Liver (tissue), 9 donors: ENCODE data around the gene MYBPC3. TPM values are rescaled to one million over a fixed set of nuclear protein-coding genes. Genes with fewer than 3 reads are reported as not detected.

Source experiments
- DNase-seq: peaks from one replicate; pipeline ENCODE4 v3.0.0-alpha.2; 2017; ENCODE audit warnings: low spot score
- H3K27ac ChIP-seq, 2 donors: one replicate each; pipeline ENCODE4 v1.7.0; 2013; ENCODE audit warnings: inconsistent platforms in 2 of 2, low read length in 2 of 2, control low read depth in 1 of 2, low read depth in 1 of 2, mild to moderate bottlenecking in 1 of 2
- H3K27me3 ChIP-seq, 4 donors: one replicate each; pipeline versions ENCODE4 v1.6.1 to v1.7.0; 2013; ENCODE audit warnings: low read length in 3 of 4, inconsistent platforms in 1 of 4, mild to moderate bottlenecking in 1 of 4, moderate library complexity in 1 of 4; ENCODE audit not compliant: control insufficient read depth in 4 of 4, insufficient read depth in 4 of 4
- H3K36me3 ChIP-seq, 4 donors: one replicate each; pipeline versions ENCODE4 v1.6.1 to v1.7.0; 2013; ENCODE audit warnings: low read length in 3 of 4, mild to moderate bottlenecking in 3 of 4, low read depth in 1 of 4, moderate library complexity in 1 of 4; ENCODE audit not compliant: control insufficient read depth in 4 of 4, insufficient read depth in 3 of 4
- H3K4me1 ChIP-seq, 4 donors: one replicate each; pipeline versions ENCODE4 v1.6.1 to v1.7.0; 2013; ENCODE audit warnings: low read length in 3 of 4, mild to moderate bottlenecking in 3 of 4, moderate library complexity in 1 of 4; ENCODE audit not compliant: control insufficient read depth in 4 of 4, insufficient read depth in 4 of 4
- H3K4me3 ChIP-seq, 3 donors: one replicate each; pipeline versions ENCODE4 v1.6.1 to v1.7.0; 2013; ENCODE audit warnings: low read length in 3 of 3, control low read depth in 1 of 3, low read depth in 1 of 3, mild to moderate bottlenecking in 1 of 3
- H3K9ac ChIP-seq, 2 donors: one replicate each; pipeline ENCODE4 v1.7.0; 2013; ENCODE audit warnings: low read length in 2 of 2, mild to moderate bottlenecking in 2 of 2, moderate library complexity in 2 of 2, control low read depth in 1 of 2, low read depth in 1 of 2
- H3K9me3 ChIP-seq, 4 donors: one replicate each; pipeline versions ENCODE4 v1.6.1 to v1.7.0; 2013; ENCODE audit warnings: low read length in 3 of 4; ENCODE audit not compliant: control insufficient read depth in 4 of 4
- EGR1 ChIP-seq, 2 donors: IDR thresholded peaks; 2 replicates each; pipeline ENCODE4 v1.6.1; 2016 to 2018; ENCODE audit warnings: antibody characterized with exemption in 2 of 2, low read depth in 2 of 2
- FOXA1 ChIP-seq: IDR thresholded peaks from 2 replicates; pipeline ENCODE4 v1.6.1; 2016; ENCODE audit warnings: antibody characterized with exemption
- FOXA2 ChIP-seq: IDR thresholded peaks from 2 replicates; pipeline ENCODE4 v1.6.1; 2016; ENCODE audit warnings: antibody characterized with exemption
- GABPA ChIP-seq, 2 donors: IDR thresholded peaks in 1 of 2; conservative IDR thresholded peaks in 1 of 2; 2 replicates each; pipeline ENCODE4 v1.6.1; 2016; ENCODE audit warnings: antibody characterized with exemption in 2 of 2, mild to moderate bottlenecking in 1 of 2, moderate library complexity in 1 of 2
- HNF4A ChIP-seq, 2 donors: conservative IDR thresholded peaks; 2 replicates each; pipeline ENCODE4 v1.6.1; 2016; ENCODE audit warnings: antibody characterized with exemption in 2 of 2, mild to moderate bottlenecking in 2 of 2
- HNF4G ChIP-seq: IDR thresholded peaks from 2 replicates; pipeline ENCODE4 v1.6.1; 2016; ENCODE audit warnings: antibody characterized with exemption
- JUND ChIP-seq, 2 donors: IDR thresholded peaks; 2 replicates each; pipeline ENCODE4 v1.6.1; 2016; ENCODE audit warnings: antibody characterized with exemption in 2 of 2
- NR2F2 ChIP-seq: IDR thresholded peaks from 2 replicates; pipeline ENCODE4 v1.6.1; 2016; ENCODE audit warnings: antibody characterized with exemption
- RAD21 ChIP-seq, 2 donors: IDR thresholded peaks; 2 replicates each; pipeline ENCODE4 v1.6.1; 2016; ENCODE audit warnings: antibody characterized with exemption in 2 of 2, mild to moderate bottlenecking in 2 of 2
- RXRA ChIP-seq, 2 donors: IDR thresholded peaks; 2 replicates each; pipeline ENCODE4 v1.6.1; 2017 to 2018; ENCODE audit warnings: antibody characterized with exemption in 2 of 2, mild to moderate bottlenecking in 1 of 2
- SP1 ChIP-seq: IDR thresholded peaks from 2 replicates; pipeline ENCODE4 v1.6.1; 2018; ENCODE audit warnings: antibody characterized with exemption, mild to moderate bottlenecking
- TAF1 ChIP-seq: conservative IDR thresholded peaks from 2 replicates; pipeline ENCODE4 v1.6.1; 2016; ENCODE audit warnings: antibody characterized with exemption, mild to moderate bottlenecking
- YY1 ChIP-seq: IDR thresholded peaks from 2 replicates; pipeline ENCODE4 v1.6.1; 2016; ENCODE audit warnings: antibody characterized with exemption, mild to moderate bottlenecking
- WGBS: extraction: QIAGEN DNeasy Blood & Tissue Kit; methylation state at CpG from one replicate; pipeline ENCODE4 v1.1.7; 2013; 5-methylcytosine and 5-hydroxymethylcytosine counted together
- polyA plus RNA-seq, 2 donors: library from polyadenylated mRNA; stranded (reverse) in 1 of 2; unstranded in 1 of 2; fragments of 200-250 nt in 1 of 2; fragments of >200 nt in 1 of 2; fragmentation: Nextera tagmentation in 1 of 2; extraction: Ambion mirVana in 1 of 2; gene quantifications; one replicate each; pipeline versions ENCODE4 v1.2.1 to v1.2.3, GENCODE V29; 2013 to 2015
- total RNA-seq, 2 donors: library from RNA; depleted of rRNA; stranded (reverse); fragments of >200 nt; gene quantifications; one replicate each; pipeline ENCODE4 v1.2.3, GENCODE V29; 2014
- TF ChIP-seq, protein P1 (sequence below): IDR thresholded peaks from 2 replicates; pipeline ENCODE4 v1.6.1; 2016; ENCODE audit warnings: antibody characterized with exemption
- TF ChIP-seq, protein P2 (sequence below): fragments of 150-350 bp; IDR thresholded peaks from 2 replicates; pipeline ENCODE4 v1.5.1; 2017; ENCODE audit warnings: improper control_type of control experiment, low read depth, low read length; ENCODE audit not compliant: missing input control
- TF ChIP-seq, protein P3 (sequence below): IDR thresholded peaks from 2 replicates; pipeline ENCODE4 v1.6.1; 2016; ENCODE audit warnings: antibody characterized with exemption
- TF ChIP-seq, protein P4 (sequence below): IDR thresholded peaks from 2 replicates; pipeline ENCODE4 v1.6.1; 2016; ENCODE audit warnings: antibody characterized with exemption
- TF ChIP-seq, protein P5 (sequence below): IDR thresholded peaks from 2 replicates; pipeline ENCODE4 v1.6.1; 2016; ENCODE audit warnings: antibody characterized with exemption, mild to moderate bottlenecking
- donor health status: healthy.
- donor health status: healthy.
- donor health status: healthy.
- donor health status: healthy.
- donor health status: healthy.

Gene MYBPC3
- total and polyA plus RNA-seq, 4 donors = 0.01 to 0.25 TPM; not detected in 2

DNA sequence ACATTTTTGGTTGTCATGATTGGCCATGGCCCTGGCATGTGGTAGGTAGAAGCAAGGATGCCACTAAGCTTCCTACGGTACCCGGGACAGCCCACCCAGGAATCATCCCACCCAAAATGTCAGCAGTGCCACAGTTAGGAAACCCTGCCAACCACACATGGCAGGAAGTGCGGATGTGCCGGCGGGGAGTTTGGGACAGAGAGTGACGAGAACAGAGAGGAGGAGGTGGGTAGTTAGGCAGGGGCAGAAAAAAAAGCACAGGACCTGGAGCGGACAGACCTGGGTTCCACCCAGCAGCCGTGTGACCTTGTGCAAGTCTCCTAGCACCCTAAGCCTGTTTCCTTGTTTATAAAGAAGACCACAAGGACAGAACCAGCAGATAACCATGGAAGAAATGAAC, 22.5 kb upstream of the MYBPC3 start:
- H3K36me3 ChIP-seq = no peaks in the 10 kb centered on the region
- 79% methylated on average over 8 of the region's 8 CpGs for WGBS
- H3K27me3 ChIP-seq = no peaks in the 10 kb centered on the region
- peaks cover 0 to 2% (median 0%) of the 10 kb centered on the region in 4 donors for H3K4me1 ChIP-seq
- H3K9ac ChIP-seq = peak overlapping the region in 1 of 2 donors; percentile 12
- H3K27ac ChIP-seq = no peak overlapping the region
- no peak overlapping the region for H3K4me3 ChIP-seq
- DNase-seq = no peak
- TF ChIP-seq, protein P1, sequence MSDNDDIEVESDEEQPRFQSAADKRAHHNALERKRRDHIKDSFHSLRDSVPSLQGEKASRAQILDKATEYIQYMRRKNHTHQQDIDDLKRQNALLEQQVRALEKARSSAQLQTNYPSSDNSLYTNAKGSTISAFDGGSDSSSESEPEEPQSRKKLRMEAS = no peak
- TF ChIP-seq, protein P2, sequence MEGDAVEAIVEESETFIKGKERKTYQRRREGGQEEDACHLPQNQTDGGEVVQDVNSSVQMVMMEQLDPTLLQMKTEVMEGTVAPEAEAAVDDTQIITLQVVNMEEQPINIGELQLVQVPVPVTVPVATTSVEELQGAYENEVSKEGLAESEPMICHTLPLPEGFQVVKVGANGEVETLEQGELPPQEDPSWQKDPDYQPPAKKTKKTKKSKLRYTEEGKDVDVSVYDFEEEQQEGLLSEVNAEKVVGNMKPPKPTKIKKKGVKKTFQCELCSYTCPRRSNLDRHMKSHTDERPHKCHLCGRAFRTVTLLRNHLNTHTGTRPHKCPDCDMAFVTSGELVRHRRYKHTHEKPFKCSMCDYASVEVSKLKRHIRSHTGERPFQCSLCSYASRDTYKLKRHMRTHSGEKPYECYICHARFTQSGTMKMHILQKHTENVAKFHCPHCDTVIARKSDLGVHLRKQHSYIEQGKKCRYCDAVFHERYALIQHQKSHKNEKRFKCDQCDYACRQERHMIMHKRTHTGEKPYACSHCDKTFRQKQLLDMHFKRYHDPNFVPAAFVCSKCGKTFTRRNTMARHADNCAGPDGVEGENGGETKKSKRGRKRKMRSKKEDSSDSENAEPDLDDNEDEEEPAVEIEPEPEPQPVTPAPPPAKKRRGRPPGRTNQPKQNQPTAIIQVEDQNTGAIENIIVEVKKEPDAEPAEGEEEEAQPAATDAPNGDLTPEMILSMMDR = no peak
- TF ChIP-seq, protein P3, sequence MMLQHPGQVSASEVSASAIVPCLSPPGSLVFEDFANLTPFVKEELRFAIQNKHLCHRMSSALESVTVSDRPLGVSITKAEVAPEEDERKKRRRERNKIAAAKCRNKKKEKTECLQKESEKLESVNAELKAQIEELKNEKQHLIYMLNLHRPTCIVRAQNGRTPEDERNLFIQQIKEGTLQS = no peak
- no peak for TF ChIP-seq FOXA1
- TF ChIP-seq NR2F2 = no peak
- TF ChIP-seq, protein P4, sequence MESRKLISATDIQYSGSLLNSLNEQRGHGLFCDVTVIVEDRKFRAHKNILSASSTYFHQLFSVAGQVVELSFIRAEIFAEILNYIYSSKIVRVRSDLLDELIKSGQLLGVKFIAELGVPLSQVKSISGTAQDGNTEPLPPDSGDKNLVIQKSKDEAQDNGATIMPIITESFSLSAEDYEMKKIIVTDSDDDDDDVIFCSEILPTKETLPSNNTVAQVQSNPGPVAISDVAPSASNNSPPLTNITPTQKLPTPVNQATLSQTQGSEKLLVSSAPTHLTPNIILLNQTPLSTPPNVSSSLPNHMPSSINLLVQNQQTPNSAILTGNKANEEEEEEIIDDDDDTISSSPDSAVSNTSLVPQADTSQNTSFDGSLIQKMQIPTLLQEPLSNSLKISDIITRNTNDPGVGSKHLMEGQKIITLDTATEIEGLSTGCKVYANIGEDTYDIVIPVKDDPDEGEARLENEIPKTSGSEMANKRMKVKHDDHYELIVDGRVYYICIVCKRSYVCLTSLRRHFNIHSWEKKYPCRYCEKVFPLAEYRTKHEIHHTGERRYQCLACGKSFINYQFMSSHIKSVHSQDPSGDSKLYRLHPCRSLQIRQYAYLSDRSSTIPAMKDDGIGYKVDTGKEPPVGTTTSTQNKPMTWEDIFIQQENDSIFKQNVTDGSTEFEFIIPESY = no peak
- TF ChIP-seq RXRA (IDR thresholded peaks at IDR 0.05) = no peak
- no peak for TF ChIP-seq SP1
- TF ChIP-seq RAD21 (IDR thresholded peaks at IDR 0.05) = no peak
- TF ChIP-seq FOXA2 = no peak
- no peak for TF ChIP-seq EGR1 (IDR thresholded peaks at IDR 0.05; ENCODE audit: low read depth in 2 of 2)
- TF ChIP-seq GABPA (IDR thresholded peaks at IDR 0.05 in 1 of 2, conservative IDR thresholded peaks at IDR 0.05 in 1 of 2) = no peak
- TF ChIP-seq YY1 = no peak
- TF ChIP-seq TAF1 = no peak
- no peak for TF ChIP-seq JUND (IDR thresholded peaks at IDR 0.05)
- TF ChIP-seq HNF4A (conservative IDR thresholded peaks at IDR 0.05) = no peak
- H3K9me3 ChIP-seq = no peaks in the 10 kb centered on the region

DNA sequence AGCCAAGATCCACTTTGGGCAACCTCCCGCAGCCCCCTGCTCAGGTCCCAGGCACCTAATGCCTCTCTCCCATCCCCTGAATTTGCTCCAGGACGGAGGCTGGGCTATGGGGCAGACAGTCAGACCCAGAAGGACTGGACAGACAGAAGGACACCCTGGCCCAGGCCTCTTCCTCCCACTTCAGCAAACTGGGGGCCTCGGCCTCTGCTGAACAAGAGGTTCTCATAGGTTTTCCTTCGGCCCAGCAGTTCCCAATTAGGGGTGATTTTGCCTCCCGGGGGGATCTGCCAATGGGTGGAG, 22.2 kb upstream of the MYBPC3 start:
- Histone ChIP-seq H3K9ac (no peak overlapping the region), H3K4me3 (no peak overlapping the region), H3K4me1 (peaks cover 0 to 2% (median 0%) of the 10 kb centered on the region in 4 donors), H3K27ac (no peak overlapping the region), H3K27me3 (no peaks in the 10 kb centered on the region), H3K36me3 (no peaks in the 10 kb centered on the region), H3K9me3 (no peaks in the 10 kb centered on the region)
- DNase-seq = no peak
- TF ChIP-seq, protein P5, sequence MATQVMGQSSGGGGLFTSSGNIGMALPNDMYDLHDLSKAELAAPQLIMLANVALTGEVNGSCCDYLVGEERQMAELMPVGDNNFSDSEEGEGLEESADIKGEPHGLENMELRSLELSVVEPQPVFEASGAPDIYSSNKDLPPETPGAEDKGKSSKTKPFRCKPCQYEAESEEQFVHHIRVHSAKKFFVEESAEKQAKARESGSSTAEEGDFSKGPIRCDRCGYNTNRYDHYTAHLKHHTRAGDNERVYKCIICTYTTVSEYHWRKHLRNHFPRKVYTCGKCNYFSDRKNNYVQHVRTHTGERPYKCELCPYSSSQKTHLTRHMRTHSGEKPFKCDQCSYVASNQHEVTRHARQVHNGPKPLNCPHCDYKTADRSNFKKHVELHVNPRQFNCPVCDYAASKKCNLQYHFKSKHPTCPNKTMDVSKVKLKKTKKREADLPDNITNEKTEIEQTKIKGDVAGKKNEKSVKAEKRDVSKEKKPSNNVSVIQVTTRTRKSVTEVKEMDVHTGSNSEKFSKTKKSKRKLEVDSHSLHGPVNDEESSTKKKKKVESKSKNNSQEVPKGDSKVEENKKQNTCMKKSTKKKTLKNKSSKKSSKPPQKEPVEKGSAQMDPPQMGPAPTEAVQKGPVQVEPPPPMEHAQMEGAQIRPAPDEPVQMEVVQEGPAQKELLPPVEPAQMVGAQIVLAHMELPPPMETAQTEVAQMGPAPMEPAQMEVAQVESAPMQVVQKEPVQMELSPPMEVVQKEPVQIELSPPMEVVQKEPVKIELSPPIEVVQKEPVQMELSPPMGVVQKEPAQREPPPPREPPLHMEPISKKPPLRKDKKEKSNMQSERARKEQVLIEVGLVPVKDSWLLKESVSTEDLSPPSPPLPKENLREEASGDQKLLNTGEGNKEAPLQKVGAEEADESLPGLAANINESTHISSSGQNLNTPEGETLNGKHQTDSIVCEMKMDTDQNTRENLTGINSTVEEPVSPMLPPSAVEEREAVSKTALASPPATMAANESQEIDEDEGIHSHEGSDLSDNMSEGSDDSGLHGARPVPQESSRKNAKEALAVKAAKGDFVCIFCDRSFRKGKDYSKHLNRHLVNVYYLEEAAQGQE = no peak
- TF ChIP-seq HNF4A (conservative IDR thresholded peaks at IDR 0.05) = no peak
- no peak for TF ChIP-seq JUND (IDR thresholded peaks at IDR 0.05)
- TF ChIP-seq RXRA (IDR thresholded peaks at IDR 0.05) = no peak
- TF ChIP-seq YY1 = no peak
- TF ChIP-seq HNF4G = no peak
- no peak for TF ChIP-seq RAD21 (IDR thresholded peaks at IDR 0.05)
- no peak for TF ChIP-seq FOXA2
- TF ChIP-seq SP1 = no peak
- TF ChIP-seq EGR1 (IDR thresholded peaks at IDR 0.05; ENCODE audit: low read depth in 2 of 2) = no peak
- TF ChIP-seq, protein P1 = no peak
- TF ChIP-seq, protein P2 = no peak
- no peak for TF ChIP-seq NR2F2
- TF ChIP-seq GABPA (IDR thresholded peaks at IDR 0.05 in 1 of 2, conservative IDR thresholded peaks at IDR 0.05 in 1 of 2) = no peak
- WGBS = 85% methylated on average over 5 of the region's 5 CpGs
